WTC11 (cell line): ENCODE data around the gene CYB561D1. TPM values are rescaled to one million over a fixed set of nuclear protein-coding genes. Genes with fewer than 3 reads are reported as not detected.

Source experiments
- ATAC-seq: fragments of 200-7000 bp; cut with Tn5 transposase; 2 replicates; pipeline ENCODE4 v1.10.0; 2021; ENCODE audit warnings: mild to moderate bottlenecking, moderate library complexity
- CTCF ChIA-PET: fragments of 300-600 bp; sonication (Branson Sonifier 250); formaldehyde crosslinking; loops from one replicate; lab custom pipeline; 2021; ENCODE audit warnings: antibody characterized with exemption; lab: Charles Lee
- POLR2A ChIA-PET: fragments of 350-600 bp; sonication (Branson Sonifier 250); formaldehyde crosslinking; loops from one replicate; lab custom pipeline; 2021; ENCODE audit warnings: antibody characterized with exemption; lab: Charles Lee
- DNase-seq: peaks from one replicate; pipeline ENCODE4 v3.0.0; 2021; ENCODE audit warnings: low spot score
- H3K27ac Mint-ChIP-seq: 2 replicates; pipeline ENCODE4 v1.8.0; 2021; ENCODE audit warnings: mixed read lengths
- H3K27me3 Mint-ChIP-seq: 2 replicates; pipeline ENCODE4 v1.8.0; 2021; ENCODE audit warnings: low read depth, mild to moderate bottlenecking, moderate library complexity, mixed read lengths
- H3K36me3 Mint-ChIP-seq: 2 replicates; pipeline ENCODE4 v1.8.0; 2021; ENCODE audit warnings: mixed read lengths
- H3K4me1 Mint-ChIP-seq: 2 replicates; pipeline ENCODE4 v1.8.0; 2022; ENCODE audit warnings: mixed read lengths
- H3K4me3 Mint-ChIP-seq: 2 replicates; pipeline ENCODE4 v1.8.0; 2021; ENCODE audit warnings: mild to moderate bottlenecking, moderate library complexity, mixed read lengths
- H3K9me3 Mint-ChIP-seq: 2 replicates; pipeline ENCODE4 v1.8.0; 2021; ENCODE audit warnings: mixed read lengths
- ATF1 ChIP-seq: sonication (generic); formaldehyde crosslinking; IDR thresholded peaks from 2 replicates; pipeline ENCODE4 v1.8.1; 2023; ENCODE audit warnings: mild to moderate bottlenecking, moderate library complexity, missing genetic modification reagents
- CREB1 ChIP-seq: sonication (generic); formaldehyde crosslinking; IDR thresholded peaks from 2 replicates; pipeline ENCODE4 v1.8.0; 2023; ENCODE audit warnings: mild to moderate bottlenecking, missing genetic modification reagents
- ELF4 ChIP-seq: sonication (generic); formaldehyde crosslinking; IDR thresholded peaks from 2 replicates; pipeline ENCODE4 v1.8.1; 2022; ENCODE audit warnings: low read depth, mild to moderate bottlenecking, moderate library complexity, missing genetic modification reagents
- FOXK1 ChIP-seq: sonication (generic); formaldehyde crosslinking; IDR thresholded peaks from 2 replicates; pipeline ENCODE4 v1.8.0; 2022; ENCODE audit warnings: mild to moderate bottlenecking, moderate library complexity, missing genetic modification reagents
- GABPB1 ChIP-seq: sonication (generic); formaldehyde crosslinking; IDR thresholded peaks from 2 replicates; pipeline ENCODE4 v1.8.1; 2023; ENCODE audit warnings: mild to moderate bottlenecking, missing genetic modification reagents
- IRF2 ChIP-seq: sonication (generic); formaldehyde crosslinking; IDR thresholded peaks from 2 replicates; pipeline ENCODE4 v1.8.0; 2022; ENCODE audit warnings: low read depth, missing genetic modification reagents, borderline replicate concordance
- JUN ChIP-seq: sonication (generic); formaldehyde crosslinking; IDR thresholded peaks from 2 replicates; pipeline ENCODE4 v1.8.0; 2023; ENCODE audit warnings: mild to moderate bottlenecking, missing genetic modification reagents
- MYBL2 ChIP-seq: sonication (generic); formaldehyde crosslinking; IDR thresholded peaks from 2 replicates; pipeline ENCODE4 v1.8.1; 2023; ENCODE audit warnings: mild to moderate bottlenecking, moderate library complexity, missing genetic modification reagents
- NFE2L1 ChIP-seq: sonication (generic); formaldehyde crosslinking; IDR thresholded peaks from 2 replicates; pipeline ENCODE4 v1.8.1; 2023; ENCODE audit warnings: missing genetic modification reagents
- SMAD3 ChIP-seq: sonication (generic); formaldehyde crosslinking; IDR thresholded peaks from 2 replicates; pipeline ENCODE4 v1.8.0; 2022; ENCODE audit warnings: missing genetic modification reagents, mild to moderate bottlenecking, borderline replicate concordance
- SMAD4 ChIP-seq: sonication (generic); formaldehyde crosslinking; IDR thresholded peaks from 2 replicates; pipeline ENCODE4 v1.8.0; 2022; ENCODE audit warnings: mild to moderate bottlenecking, missing genetic modification reagents
- SOX15 ChIP-seq: fragments of 250-450 bp; sonication (Bioruptor Pico); IDR thresholded peaks from 2 replicates; pipeline ENCODE4 v1.9.0; 2021; ENCODE audit warnings: mild to moderate bottlenecking
- SP1 ChIP-seq: sonication (generic); formaldehyde crosslinking; conservative IDR thresholded peaks from 2 replicates; pipeline ENCODE4 v1.8.1; 2022; ENCODE audit warnings: missing genetic modification reagents
- TEAD4 ChIP-seq: sonication (generic); formaldehyde crosslinking; IDR thresholded peaks from 2 replicates; pipeline ENCODE4 v1.8.0; 2022; ENCODE audit warnings: mild to moderate bottlenecking, missing genetic modification reagents
- ZNF416 ChIP-seq: fragments of 250-450 bp; sonication (Bioruptor Pico); IDR thresholded peaks from 2 replicates; pipeline ENCODE4 v1.9.0; 2021; ENCODE audit warnings: mild to moderate bottlenecking, inconsistent platforms
- total RNA-seq: library from RNA; stranded (reverse); gene quantifications from 3 replicates; pipeline ENCODE4 v1.2.3, GENCODE V29; 2021
- TF ChIP-seq, protein P1 (sequence below): sonication (generic); formaldehyde crosslinking; IDR thresholded peaks from 2 replicates; pipeline ENCODE4 v1.8.0; 2022; ENCODE audit warnings: mild to moderate bottlenecking, missing genetic modification reagents
- TF ChIP-seq, protein P2 (sequence below): sonication (generic); formaldehyde crosslinking; IDR thresholded peaks from 2 replicates; pipeline ENCODE4 v1.8.0; 2023; ENCODE audit warnings: mild to moderate bottlenecking, missing genetic modification reagents
- TF ChIP-seq, protein P3 (sequence below): sonication (generic); formaldehyde crosslinking; IDR thresholded peaks from 2 replicates; pipeline ENCODE4 v1.8.1; 2023; ENCODE audit warnings: mild to moderate bottlenecking, missing genetic modification reagents, moderate library complexity
- TF ChIP-seq, protein P4 (sequence below): sonication (generic); formaldehyde crosslinking; IDR thresholded peaks from 2 replicates; pipeline ENCODE4 v1.8.1; 2023; ENCODE audit warnings: mild to moderate bottlenecking, missing genetic modification reagents, moderate library complexity
- TF ChIP-seq, protein P5 (sequence below): sonication (generic); formaldehyde crosslinking; IDR thresholded peaks from 2 replicates; pipeline ENCODE4 v1.8.1; 2022; ENCODE audit warnings: low read depth, mild to moderate bottlenecking, moderate library complexity, missing genetic modification reagents, borderline replicate concordance

CYB561D1 gene
- total RNA-seq, 1 experiment from 2014 or later: 6.7 TPM

DNA sequence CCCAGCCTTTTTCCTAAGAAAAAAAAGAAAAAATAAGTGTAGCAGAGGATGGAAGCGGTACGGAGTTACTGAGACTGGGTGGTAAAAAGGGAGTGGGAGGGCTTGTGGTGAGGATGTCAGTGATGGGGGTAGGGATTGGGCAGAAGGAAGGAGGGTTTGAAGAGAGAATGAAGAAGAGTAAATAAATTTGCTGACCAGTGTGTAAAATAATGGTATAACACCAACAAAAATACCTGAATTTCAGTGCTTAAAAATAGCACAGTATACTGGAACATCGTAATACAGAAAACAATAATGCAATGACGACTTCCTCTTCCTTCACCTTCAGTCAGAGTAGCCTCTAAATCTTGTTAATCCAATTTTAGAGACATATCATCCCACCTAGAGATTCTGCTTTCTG is 46.4 kb upstream of the CYB561D1 start (continued):
- TF ChIP-seq GABPB1 (CRISPR knock-in tag): no peak

DNA sequence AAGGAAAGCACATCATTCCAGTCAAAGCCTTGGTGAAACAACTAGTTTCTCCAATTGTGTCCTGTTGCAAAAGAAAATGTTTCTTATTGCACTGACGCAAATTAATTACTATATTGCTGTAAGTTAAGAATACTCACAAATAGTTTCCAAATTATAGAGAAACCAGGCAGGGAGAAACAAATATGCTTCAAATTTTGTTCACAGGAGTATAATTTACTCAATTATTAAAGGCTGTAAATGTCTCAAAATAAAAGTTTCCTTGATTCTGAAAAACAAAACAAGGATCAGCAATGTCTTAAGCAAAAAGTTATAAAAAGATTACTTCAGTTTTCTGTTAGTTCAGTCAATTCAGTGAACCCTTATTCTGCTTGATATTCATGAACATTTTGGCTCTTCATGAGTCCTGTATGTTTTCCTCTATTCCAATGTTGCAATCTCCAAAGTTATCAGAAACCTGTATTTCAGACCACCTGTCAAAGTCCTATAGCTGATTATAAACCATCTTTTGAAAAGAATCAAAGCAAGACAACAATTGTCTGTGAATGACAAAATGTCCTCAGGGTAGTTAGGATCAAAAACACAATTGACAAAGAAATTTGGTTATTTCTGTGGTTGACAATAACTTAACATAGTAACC is 39.3 kb upstream of the CYB561D1 start:
- Mint-ChIP-seq H3K4me1 (no peaks in the 10 kb centered on the region), H3K36me3 (peaks cover 26% of the 10 kb centered on the region), H3K27ac (no peak overlapping the region), H3K27me3 (peaks cover 20% of the 10 kb centered on the region), H3K9me3 (peaks cover 41% of the 10 kb centered on the region), H3K4me3 (no peak overlapping the region)
- no peak for ATAC-seq
- TF ChIP-seq, protein P1, sequence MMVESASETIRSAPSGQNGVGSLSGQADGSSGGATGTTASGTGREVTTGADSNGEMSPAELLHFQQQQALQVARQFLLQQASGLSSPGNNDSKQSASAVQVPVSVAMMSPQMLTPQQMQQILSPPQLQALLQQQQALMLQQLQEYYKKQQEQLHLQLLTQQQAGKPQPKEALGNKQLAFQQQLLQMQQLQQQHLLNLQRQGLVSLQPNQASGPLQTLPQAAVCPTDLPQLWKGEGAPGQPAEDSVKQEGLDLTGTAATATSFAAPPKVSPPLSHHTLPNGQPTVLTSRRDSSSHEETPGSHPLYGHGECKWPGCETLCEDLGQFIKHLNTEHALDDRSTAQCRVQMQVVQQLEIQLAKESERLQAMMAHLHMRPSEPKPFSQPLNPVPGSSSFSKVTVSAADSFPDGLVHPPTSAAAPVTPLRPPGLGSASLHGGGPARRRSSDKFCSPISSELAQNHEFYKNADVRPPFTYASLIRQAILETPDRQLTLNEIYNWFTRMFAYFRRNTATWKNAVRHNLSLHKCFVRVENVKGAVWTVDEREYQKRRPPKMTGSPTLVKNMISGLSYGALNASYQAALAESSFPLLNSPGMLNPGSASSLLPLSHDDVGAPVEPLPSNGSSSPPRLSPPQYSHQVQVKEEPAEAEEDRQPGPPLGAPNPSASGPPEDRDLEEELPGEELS (CRISPR knock-in tag): no peak
- TF ChIP-seq ZNF416 (no peak), NFE2L1 (CRISPR knock-in tag) (no peak), IRF2 (CRISPR knock-in tag) (no peak), SMAD4 (CRISPR knock-in tag) (no peak), SOX15 (CRISPR knock-in tag) (no peak), TEAD4 (CRISPR knock-in tag) (no peak), SMAD3 (no peak), SP1 (CRISPR knock-in tag) (no peak), FOXK1 (no peak), MYBL2 (CRISPR knock-in tag) (no peak)
- TF ChIP-seq, protein P2, sequence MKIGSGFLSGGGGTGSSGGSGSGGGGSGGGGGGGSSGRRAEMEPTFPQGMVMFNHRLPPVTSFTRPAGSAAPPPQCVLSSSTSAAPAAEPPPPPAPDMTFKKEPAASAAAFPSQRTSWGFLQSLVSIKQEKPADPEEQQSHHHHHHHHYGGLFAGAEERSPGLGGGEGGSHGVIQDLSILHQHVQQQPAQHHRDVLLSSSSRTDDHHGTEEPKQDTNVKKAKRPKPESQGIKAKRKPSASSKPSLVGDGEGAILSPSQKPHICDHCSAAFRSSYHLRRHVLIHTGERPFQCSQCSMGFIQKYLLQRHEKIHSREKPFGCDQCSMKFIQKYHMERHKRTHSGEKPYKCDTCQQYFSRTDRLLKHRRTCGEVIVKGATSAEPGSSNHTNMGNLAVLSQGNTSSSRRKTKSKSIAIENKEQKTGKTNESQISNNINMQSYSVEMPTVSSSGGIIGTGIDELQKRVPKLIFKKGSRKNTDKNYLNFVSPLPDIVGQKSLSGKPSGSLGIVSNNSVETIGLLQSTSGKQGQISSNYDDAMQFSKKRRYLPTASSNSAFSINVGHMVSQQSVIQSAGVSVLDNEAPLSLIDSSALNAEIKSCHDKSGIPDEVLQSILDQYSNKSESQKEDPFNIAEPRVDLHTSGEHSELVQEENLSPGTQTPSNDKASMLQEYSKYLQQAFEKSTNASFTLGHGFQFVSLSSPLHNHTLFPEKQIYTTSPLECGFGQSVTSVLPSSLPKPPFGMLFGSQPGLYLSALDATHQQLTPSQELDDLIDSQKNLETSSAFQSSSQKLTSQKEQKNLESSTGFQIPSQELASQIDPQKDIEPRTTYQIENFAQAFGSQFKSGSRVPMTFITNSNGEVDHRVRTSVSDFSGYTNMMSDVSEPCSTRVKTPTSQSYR: no peak
- TF ChIP-seq, protein P3, sequence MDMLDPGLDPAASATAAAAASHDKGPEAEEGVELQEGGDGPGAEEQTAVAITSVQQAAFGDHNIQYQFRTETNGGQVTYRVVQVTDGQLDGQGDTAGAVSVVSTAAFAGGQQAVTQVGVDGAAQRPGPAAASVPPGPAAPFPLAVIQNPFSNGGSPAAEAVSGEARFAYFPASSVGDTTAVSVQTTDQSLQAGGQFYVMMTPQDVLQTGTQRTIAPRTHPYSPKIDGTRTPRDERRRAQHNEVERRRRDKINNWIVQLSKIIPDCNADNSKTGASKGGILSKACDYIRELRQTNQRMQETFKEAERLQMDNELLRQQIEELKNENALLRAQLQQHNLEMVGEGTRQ (CRISPR knock-in tag): no peak
- TF ChIP-seq, protein P4, sequence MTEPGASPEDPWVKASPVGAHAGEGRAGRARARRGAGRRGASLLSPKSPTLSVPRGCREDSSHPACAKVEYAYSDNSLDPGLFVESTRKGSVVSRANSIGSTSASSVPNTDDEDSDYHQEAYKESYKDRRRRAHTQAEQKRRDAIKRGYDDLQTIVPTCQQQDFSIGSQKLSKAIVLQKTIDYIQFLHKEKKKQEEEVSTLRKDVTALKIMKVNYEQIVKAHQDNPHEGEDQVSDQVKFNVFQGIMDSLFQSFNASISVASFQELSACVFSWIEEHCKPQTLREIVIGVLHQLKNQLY (CRISPR knock-in tag): no peak
- TF ChIP-seq, protein P5, sequence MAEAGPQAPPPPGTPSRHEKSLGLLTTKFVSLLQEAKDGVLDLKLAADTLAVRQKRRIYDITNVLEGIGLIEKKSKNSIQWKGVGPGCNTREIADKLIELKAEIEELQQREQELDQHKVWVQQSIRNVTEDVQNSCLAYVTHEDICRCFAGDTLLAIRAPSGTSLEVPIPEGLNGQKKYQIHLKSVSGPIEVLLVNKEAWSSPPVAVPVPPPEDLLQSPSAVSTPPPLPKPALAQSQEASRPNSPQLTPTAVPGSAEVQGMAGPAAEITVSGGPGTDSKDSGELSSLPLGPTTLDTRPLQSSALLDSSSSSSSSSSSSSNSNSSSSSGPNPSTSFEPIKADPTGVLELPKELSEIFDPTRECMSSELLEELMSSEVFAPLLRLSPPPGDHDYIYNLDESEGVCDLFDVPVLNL (CRISPR knock-in tag): no peak
- TF ChIP-seq, all 79 proteins: peak for 0
- ChIA-PET CTCF (interaction anchor here (1.1 kb wide), 1 partner anchor 36 kb away, joined by 3 read pairs; no protein-coding TSS in a partner anchor), POLR2A (no interaction called here)
- no peak for DNase-seq

DNA sequence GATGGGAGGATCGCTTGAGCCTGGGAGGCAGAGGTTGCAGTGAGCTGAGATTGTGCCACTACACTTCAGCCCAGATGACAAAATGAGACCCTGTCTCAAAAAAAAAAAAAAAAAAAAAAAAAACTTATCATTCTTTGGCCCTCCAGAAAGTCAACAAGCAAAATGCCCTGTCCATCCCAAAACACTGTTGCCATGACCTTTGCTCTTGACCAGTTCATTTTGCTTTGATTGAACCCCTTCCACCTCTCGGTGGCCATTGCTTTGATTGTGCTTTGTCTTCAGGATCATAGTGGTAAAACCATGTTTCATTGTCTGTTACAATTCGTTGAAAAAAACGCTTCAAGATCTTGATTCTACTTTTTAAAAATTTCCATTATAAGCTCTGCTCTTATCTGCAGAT is 36.1 kb upstream of the CYB561D1 start:
- DNase-seq (no peak), ATAC-seq (no peak)
- ChIA-PET CTCF (interaction anchor here (0.6 kb wide), 2 partner anchors 76 to 182 kb away, joined by 3 read pairs; no protein-coding TSS in a partner anchor), POLR2A (no interaction called here)
- Mint-ChIP-seq H3K9me3 (peaks cover 41% of the 10 kb centered on the region), H3K27me3 (peaks cover 31% of the 10 kb centered on the region), H3K27ac (no peak overlapping the region), H3K36me3 (peaks cover 26% of the 10 kb centered on the region), H3K4me1 (no peaks in the 10 kb centered on the region), H3K4me3 (no peak overlapping the region)
- TF ChIP-seq ELF4 (CRISPR knock-in tag) (no peak), JUN (CRISPR knock-in tag) (no peak), ATF1 (CRISPR knock-in tag) (no peak), CREB1 (CRISPR knock-in tag) (no peak)
